ENCODE measurements around the gene PPIL6. TPM values are rescaled to one million over a fixed set of nuclear protein-coding genes. Genes with fewer than 3 reads are reported as not detected.

The PPIL6 gene
- polyA plus RNA-seq, 2 of the 4 experiments (the other 2 are of a cell fraction): 1.6 to 5.0 TPM

DNA sequence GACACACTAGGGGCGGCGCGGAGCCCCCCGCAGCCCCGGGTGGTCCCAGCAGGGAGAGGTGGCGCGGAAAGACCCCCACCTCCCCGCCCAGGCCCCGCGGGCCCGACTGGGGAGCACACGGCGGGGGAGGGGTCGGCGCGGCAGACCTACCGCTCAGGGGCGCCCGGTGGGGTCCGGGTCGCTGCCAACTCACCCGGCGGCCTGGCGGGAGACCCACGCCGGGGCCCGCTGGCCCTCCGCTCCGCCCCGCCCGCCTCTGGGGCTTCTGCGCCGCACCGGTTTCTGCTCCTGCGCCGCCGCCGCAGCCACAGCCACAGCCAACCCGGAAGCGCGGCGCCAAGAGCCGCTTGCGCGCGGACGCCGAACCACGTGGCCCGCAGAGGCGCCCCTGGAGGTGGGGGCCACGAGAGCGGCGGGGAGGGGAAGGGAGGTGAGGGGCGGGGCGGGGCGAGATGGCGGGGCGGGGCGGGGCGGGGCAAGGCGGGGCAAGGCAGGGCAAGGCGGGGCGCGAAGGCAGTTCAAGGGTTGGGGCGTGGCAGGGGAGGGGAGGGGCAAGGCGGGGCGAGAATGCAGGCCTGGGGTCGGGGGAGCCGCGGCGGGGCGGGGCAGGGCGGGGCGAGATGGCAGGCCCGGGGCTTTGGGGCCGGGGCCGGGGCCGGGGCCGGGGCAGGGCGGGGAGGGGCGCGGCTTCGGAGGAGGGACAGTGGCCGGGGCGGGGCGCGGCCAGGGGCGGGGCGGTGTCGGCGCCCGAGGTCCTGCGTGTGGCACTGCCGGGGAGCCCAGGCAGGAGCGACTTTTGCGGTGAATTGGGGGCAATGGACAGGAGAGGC, 42.7 kb upstream of the PPIL6 start, which contains the start of gene ZBTB24:
TSS of gene ZBTB24 (minus strand) at position 315 of the 830 bp plus-strand sequence. CDS start 1,193 bp downstream, outside the sequence.
- Histone ChIP-seq H3K4me3 (peak within 1 kb of the TSS; percentile 85), H3K4me1 (peaks cover 42% of the 10 kb centered on the region; the same call in 2 of the 3 replicates), H3K4me2 (peak within 1 kb of the TSS; percentile 78), H3K9me3 (no peaks in the 10 kb centered on the region), H3K27ac (peak within 1 kb of the TSS; percentile 89 to 100)
- peak; percentile 89 to 94 for ATAC-seq
- WGBS (ENCODE audit: missing lambda C conversion rate): 0% methylated on average over 6 of the region's 97 CpGs
- ChIA-PET POLR2A (no interaction called here), CTCF (no interaction called here)
- TF ChIP-seq HOXA7 (CRISPR knock-in tag; IDR thresholded peaks at IDR 0.05) (no peak), MYC (IDR thresholded peaks at IDR 0.05; ENCODE audit: borderline replicate concordance, low read length) (0 out of 2 replicates have a peak, but pooled peaks have one; percentile 47), MAZ (IDR thresholded peaks at IDR 0.05; ENCODE audit: borderline replicate concordance, low read depth, low read length) (peak; percentile 68; the same call in 1 of the 2 replicates), RARB (CRISPR knock-in tag; IDR thresholded peaks at IDR 0.05) (no peak), RNF2 (IDR thresholded peaks at IDR 0.05; ENCODE audit: borderline replicate concordance, low read depth) (no peak), PHF8 (IDR thresholded peaks at IDR 0.05; ENCODE audit: borderline replicate concordance, low read depth) (peak; percentile 76; the same call in 1 of the 2 replicates), POLR2A (IDR thresholded peaks at IDR 0.05; ENCODE audit: low read length) (peak; percentile 62), JUN (IDR thresholded peaks at IDR 0.05) (peak in 1 of 2 experiments; percentile 68; a peak in 3 of 5 replicates)
- TF ChIP-seq, protein P1, sequence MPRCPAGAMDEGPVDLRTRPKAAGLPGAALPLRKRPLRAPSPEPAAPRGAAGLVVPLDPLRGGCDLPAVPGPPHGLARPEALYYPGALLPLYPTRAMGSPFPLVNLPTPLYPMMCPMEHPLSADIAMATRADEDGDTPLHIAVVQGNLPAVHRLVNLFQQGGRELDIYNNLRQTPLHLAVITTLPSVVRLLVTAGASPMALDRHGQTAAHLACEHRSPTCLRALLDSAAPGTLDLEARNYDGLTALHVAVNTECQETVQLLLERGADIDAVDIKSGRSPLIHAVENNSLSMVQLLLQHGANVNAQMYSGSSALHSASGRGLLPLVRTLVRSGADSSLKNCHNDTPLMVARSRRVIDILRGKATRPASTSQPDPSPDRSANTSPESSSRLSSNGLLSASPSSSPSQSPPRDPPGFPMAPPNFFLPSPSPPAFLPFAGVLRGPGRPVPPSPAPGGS (IDR thresholded peaks at IDR 0.05): 0 out of 3 replicates have a peak, but pooled peaks have one; percentile 58
- TF ChIP-seq, protein P2, sequence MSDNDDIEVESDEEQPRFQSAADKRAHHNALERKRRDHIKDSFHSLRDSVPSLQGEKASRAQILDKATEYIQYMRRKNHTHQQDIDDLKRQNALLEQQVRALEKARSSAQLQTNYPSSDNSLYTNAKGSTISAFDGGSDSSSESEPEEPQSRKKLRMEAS (IDR thresholded peaks at IDR 0.05): peak; percentile 72
- TF ChIP-seq, protein P3, sequence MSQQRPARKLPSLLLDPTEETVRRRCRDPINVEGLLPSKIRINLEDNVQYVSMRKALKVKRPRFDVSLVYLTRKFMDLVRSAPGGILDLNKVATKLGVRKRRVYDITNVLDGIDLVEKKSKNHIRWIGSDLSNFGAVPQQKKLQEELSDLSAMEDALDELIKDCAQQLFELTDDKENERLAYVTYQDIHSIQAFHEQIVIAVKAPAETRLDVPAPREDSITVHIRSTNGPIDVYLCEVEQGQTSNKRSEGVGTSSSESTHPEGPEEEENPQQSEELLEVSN (IDR thresholded peaks at IDR 0.05; ENCODE audit: borderline replicate concordance, low read depth): peak; percentile 44; the same call in 1 of the 2 replicates
- no peak for FAIRE-seq
- peak; percentile 52 to 86 for DNase-seq (ENCODE audit: low read depth in 1 of 2, low spot score in 1 of 2)

DNA sequence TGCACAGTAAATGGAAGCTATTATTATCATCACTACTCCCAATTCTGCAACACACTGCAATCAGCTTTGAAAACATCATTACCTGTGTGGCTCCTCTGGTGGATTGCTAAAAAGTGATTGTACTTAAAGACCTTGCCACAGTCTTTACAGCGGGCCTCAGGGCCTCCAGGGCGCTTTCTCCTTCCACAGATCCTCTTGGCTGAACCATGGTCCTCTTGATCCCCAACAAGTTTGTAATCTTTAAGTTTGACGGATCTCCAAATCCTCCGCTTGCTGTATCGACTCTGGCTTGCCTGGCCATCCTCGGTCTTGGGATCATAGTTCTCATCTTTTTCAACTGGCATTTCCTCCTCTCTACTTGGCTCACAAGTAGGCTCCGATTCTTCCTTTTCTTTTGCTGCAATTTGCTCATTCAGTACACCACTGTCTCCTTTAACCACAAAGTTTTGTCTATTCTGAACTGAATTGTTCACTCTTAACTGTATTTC, 40.6 kb upstream of the PPIL6 start:
- 97% methylated on average over 7 of the region's 7 CpGs for WGBS (ENCODE audit: missing lambda C conversion rate)
- ChIA-PET POLR2A (no interaction called here), CTCF (no interaction called here)
- Histone ChIP-seq H3K9me3 (no peaks in the 10 kb centered on the region), H3K4me3 (no peak overlapping the region), H3K4me1 (peaks cover 47% of the 10 kb centered on the region; the same call in 2 of the 3 replicates), H3K4me2 (peak overlapping the region; percentile 78), H3K27ac (no peak overlapping the region)
- no peak for DNase-seq (ENCODE audit: low read depth in 1 of 2, low spot score in 1 of 2)
- FAIRE-seq: no peak
- TF ChIP-seq KDM5A (IDR thresholded peaks at IDR 0.05) (no peak), EP300 (IDR thresholded peaks at IDR 0.05) (no peak), CHD4 (IDR thresholded peaks at IDR 0.05; ENCODE audit: borderline replicate concordance) (no peak), ZNF302 (CRISPR knock-in tag; IDR thresholded peaks at IDR 0.05) (no peak), RCOR1 (IDR thresholded peaks at IDR 0.05; ENCODE audit: low read depth, low read length) (no peak)
- TF ChIP-seq, protein P4, sequence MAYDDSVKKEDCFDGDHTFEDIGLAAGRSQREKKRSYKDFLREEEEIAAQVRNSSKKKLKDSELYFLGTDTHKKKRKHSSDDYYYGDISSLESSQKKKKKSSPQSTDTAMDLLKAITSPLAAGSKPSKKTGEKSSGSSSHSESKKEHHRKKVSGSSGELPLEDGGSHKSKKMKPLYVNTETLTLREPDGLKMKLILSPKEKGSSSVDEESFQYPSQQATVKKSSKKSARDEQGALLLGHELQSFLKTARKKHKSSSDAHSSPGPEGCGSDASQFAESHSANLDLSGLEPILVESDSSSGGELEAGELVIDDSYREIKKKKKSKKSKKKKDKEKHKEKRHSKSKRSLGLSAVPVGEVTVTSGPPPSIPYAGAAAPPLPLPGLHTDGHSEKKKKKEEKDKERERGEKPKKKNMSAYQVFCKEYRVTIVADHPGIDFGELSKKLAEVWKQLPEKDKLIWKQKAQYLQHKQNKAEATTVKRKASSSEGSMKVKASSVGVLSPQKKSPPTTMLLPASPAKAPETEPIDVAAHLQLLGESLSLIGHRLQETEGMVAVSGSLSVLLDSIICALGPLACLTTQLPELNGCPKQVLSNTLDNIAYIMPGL (CRISPR knock-in tag; IDR thresholded peaks at IDR 0.05; ENCODE audit: borderline replicate concordance): no peak
- TF ChIP-seq, protein P5, sequence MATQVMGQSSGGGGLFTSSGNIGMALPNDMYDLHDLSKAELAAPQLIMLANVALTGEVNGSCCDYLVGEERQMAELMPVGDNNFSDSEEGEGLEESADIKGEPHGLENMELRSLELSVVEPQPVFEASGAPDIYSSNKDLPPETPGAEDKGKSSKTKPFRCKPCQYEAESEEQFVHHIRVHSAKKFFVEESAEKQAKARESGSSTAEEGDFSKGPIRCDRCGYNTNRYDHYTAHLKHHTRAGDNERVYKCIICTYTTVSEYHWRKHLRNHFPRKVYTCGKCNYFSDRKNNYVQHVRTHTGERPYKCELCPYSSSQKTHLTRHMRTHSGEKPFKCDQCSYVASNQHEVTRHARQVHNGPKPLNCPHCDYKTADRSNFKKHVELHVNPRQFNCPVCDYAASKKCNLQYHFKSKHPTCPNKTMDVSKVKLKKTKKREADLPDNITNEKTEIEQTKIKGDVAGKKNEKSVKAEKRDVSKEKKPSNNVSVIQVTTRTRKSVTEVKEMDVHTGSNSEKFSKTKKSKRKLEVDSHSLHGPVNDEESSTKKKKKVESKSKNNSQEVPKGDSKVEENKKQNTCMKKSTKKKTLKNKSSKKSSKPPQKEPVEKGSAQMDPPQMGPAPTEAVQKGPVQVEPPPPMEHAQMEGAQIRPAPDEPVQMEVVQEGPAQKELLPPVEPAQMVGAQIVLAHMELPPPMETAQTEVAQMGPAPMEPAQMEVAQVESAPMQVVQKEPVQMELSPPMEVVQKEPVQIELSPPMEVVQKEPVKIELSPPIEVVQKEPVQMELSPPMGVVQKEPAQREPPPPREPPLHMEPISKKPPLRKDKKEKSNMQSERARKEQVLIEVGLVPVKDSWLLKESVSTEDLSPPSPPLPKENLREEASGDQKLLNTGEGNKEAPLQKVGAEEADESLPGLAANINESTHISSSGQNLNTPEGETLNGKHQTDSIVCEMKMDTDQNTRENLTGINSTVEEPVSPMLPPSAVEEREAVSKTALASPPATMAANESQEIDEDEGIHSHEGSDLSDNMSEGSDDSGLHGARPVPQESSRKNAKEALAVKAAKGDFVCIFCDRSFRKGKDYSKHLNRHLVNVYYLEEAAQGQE (IDR thresholded peaks at IDR 0.05): no peak
- no peak for ATAC-seq

Measured in A549 (cell line).